ENCODE results near the gene ATG2B.
"Not testable (repeated sequence)": the region's sequence is repeated elsewhere in the genome, so short reads cannot be mapped to it uniquely, and the experiment has no call there.

The ATG2B gene

GRCh38 chr14:96349286-96350075 is 13.7 kb downstream of the ATG2B start:
- no peak for DNase-seq (ENCODE audit: low read depth, low spot score)

GRCh38 chr14:96347957-96348356 is 15.2 kb downstream of the ATG2B start:
- H3K27ac ChIP-seq; H3K36me3 ChIP-seq (ENCODE audit: insufficient read depth, low read length); H3K4me3 ChIP-seq; H3K9ac ChIP-seq (ENCODE audit: insufficient read length); H3K9me3 ChIP-seq (ENCODE audit: low read depth, low read length); DNase-seq (ENCODE audit: low read depth, low spot score): not testable (repeated sequence)

More at GRCh38 chr14:96349286-96350075, 13.7 kb downstream of the ATG2B start:
- Histone ChIP-seq H3K9me3 (ENCODE audit: low read depth, low read length) (no peaks in the 10 kb centered on the region), H3K36me3 (ENCODE audit: insufficient read depth, low read length) (no peaks in the 10 kb centered on the region), H3K9ac (ENCODE audit: insufficient read length) (no peak overlapping the region), H3K27ac (no peak overlapping the region), H3K4me3 (no peak overlapping the region)
- TF ChIP-seq POLR2AphosphoS5 (IDR thresholded peaks at IDR 0.05; ENCODE audit: borderline replicate concordance, low read depth, low read length) (no peak), EZH2 (IDR thresholded peaks at IDR 0.05) (no peak), FOXP2 (optimal IDR thresholded peaks at IDR 0.05; ENCODE audit: control extremely low read depth, extremely low read length, insufficient read depth) (no peak)

GRCh38 chr14:96345669-96346068 is 17.5 kb downstream of the ATG2B start:
- Histone ChIP-seq H3K27ac (no peak overlapping the region), H3K9me3 (ENCODE audit: low read depth, low read length) (no peaks in the 10 kb centered on the region), H3K36me3 (ENCODE audit: insufficient read depth, low read length) (peaks cover 4% of the 10 kb centered on the region; the same call in 1 of the 2 replicates), H3K4me3 (no peak overlapping the region), H3K9ac (ENCODE audit: insufficient read length) (no peak overlapping the region)
- no peak for DNase-seq (ENCODE audit: low read depth, low spot score)
- TF ChIP-seq EZH2 (IDR thresholded peaks at IDR 0.05) (no peak), POLR2AphosphoS5 (IDR thresholded peaks at IDR 0.05; ENCODE audit: borderline replicate concordance, low read depth, low read length) (no peak), FOXP2 (optimal IDR thresholded peaks at IDR 0.05; ENCODE audit: control extremely low read depth, extremely low read length, insufficient read depth) (no peak)

- H3K36me3 ChIP-seq (ENCODE audit: insufficient read depth, low read length), result peaks cover 37% of the 10 kb centered on the region
- H3K9me3 ChIP-seq (ENCODE audit: low read depth, low read length), result no peaks in the 10 kb centered on the region
- TF ChIP-seq FOXP2 (optimal IDR thresholded peaks at IDR 0.05; ENCODE audit: control extremely low read depth, extremely low read length, insufficient read depth) (no peak), EZH2 (IDR thresholded peaks at IDR 0.05) (no peak), POLR2AphosphoS5 (IDR thresholded peaks at IDR 0.05; ENCODE audit: borderline replicate concordance, low read depth, low read length) (no peak)
- H3K4me3 ChIP-seq, result no peak overlapping the region
- no peak overlapping the region for H3K9ac ChIP-seq (ENCODE audit: insufficient read length)
- no peak overlapping the region for H3K27ac ChIP-seq
- DNase-seq (ENCODE audit: low read depth, low spot score), result no peak
Measured at GRCh38 chr14:96341323-96341722, 21.8 kb downstream of the ATG2B start.

GRCh38 chr14:96338551-96338950 is 24.6 kb downstream of the ATG2B start:
- no peak for TF ChIP-seq EZH2 (IDR thresholded peaks at IDR 0.05)
- no peak for TF ChIP-seq POLR2AphosphoS5 (IDR thresholded peaks at IDR 0.05; ENCODE audit: borderline replicate concordance, low read depth, low read length)
- TF ChIP-seq FOXP2 (optimal IDR thresholded peaks at IDR 0.05; ENCODE audit: control extremely low read depth, extremely low read length, insufficient read depth), result no peak
- Histone ChIP-seq H3K27ac (no peak overlapping the region), H3K4me3 (no peak overlapping the region), H3K9ac (ENCODE audit: insufficient read length) (no peak overlapping the region), H3K9me3 (ENCODE audit: low read depth, low read length) (no peaks in the 10 kb centered on the region), H3K36me3 (ENCODE audit: insufficient read depth, low read length) (peaks cover 41% of the 10 kb centered on the region)
- DNase-seq (ENCODE audit: low read depth, low spot score), result no peak

GRCh38 chr14:96324219-96324618 is 38.9 kb downstream of the ATG2B start:
- Histone ChIP-seq H3K27ac (no peak overlapping the region), H3K4me3 (no peak overlapping the region), H3K36me3 (ENCODE audit: insufficient read depth, low read length) (peaks cover 25% of the 10 kb centered on the region), H3K9me3 (ENCODE audit: low read depth, low read length) (no peaks in the 10 kb centered on the region), H3K9ac (ENCODE audit: insufficient read length) (no peak overlapping the region)
- TF ChIP-seq EZH2 (IDR thresholded peaks at IDR 0.05), result no peak
- TF ChIP-seq FOXP2 (optimal IDR thresholded peaks at IDR 0.05; ENCODE audit: control extremely low read depth, extremely low read length, insufficient read depth), result no peak
- TF ChIP-seq POLR2AphosphoS5 (IDR thresholded peaks at IDR 0.05; ENCODE audit: borderline replicate concordance, low read depth, low read length), result no peak
- no peak for DNase-seq (ENCODE audit: low read depth, low spot score)

- DNase-seq (ENCODE audit: low read depth, low spot score), result no peak
- H3K36me3 ChIP-seq (ENCODE audit: insufficient read depth, low read length), result peaks cover 31% of the 10 kb centered on the region
- H3K4me3 ChIP-seq, result no peak overlapping the region
- H3K9ac ChIP-seq (ENCODE audit: insufficient read length), result no peak overlapping the region
- H3K9me3 ChIP-seq (ENCODE audit: low read depth, low read length), result no peaks in the 10 kb centered on the region
- no peak for TF ChIP-seq POLR2AphosphoS5 (IDR thresholded peaks at IDR 0.05; ENCODE audit: borderline replicate concordance, low read depth, low read length)
- TF ChIP-seq EZH2 (IDR thresholded peaks at IDR 0.05), result no peak
- TF ChIP-seq FOXP2 (optimal IDR thresholded peaks at IDR 0.05; ENCODE audit: control extremely low read depth, extremely low read length, insufficient read depth), result no peak
- H3K27ac ChIP-seq, result no peak overlapping the region
Measured at GRCh38 chr14:96320605-96321004, 42.5 kb downstream of the ATG2B start.

- Histone ChIP-seq H3K27ac (no peak overlapping the region), H3K9ac (ENCODE audit: insufficient read length) (no peak overlapping the region), H3K4me3 (no peak overlapping the region), H3K36me3 (ENCODE audit: insufficient read depth, low read length) (peaks cover 35% of the 10 kb centered on the region), H3K9me3 (ENCODE audit: low read depth, low read length) (no peaks in the 10 kb centered on the region)
- DNase-seq (ENCODE audit: low read depth, low spot score), result no peak
- TF ChIP-seq FOXP2 (optimal IDR thresholded peaks at IDR 0.05; ENCODE audit: control extremely low read depth, extremely low read length, insufficient read depth), result no peak
- TF ChIP-seq EZH2 (IDR thresholded peaks at IDR 0.05), result no peak
- TF ChIP-seq POLR2AphosphoS5 (IDR thresholded peaks at IDR 0.05; ENCODE audit: borderline replicate concordance, low read depth, low read length), result no peak
Measured at GRCh38 chr14:96318836-96319235, 44.3 kb downstream of the ATG2B start.

- Histone ChIP-seq H3K36me3 (ENCODE audit: insufficient read depth, low read length) (peaks cover 41% of the 10 kb centered on the region), H3K4me3 (no peak overlapping the region), H3K9ac (ENCODE audit: insufficient read length) (no peak overlapping the region), H3K9me3 (ENCODE audit: low read depth, low read length) (no peaks in the 10 kb centered on the region), H3K27ac (no peak overlapping the region)
- no peak for DNase-seq (ENCODE audit: low read depth, low spot score)
- TF ChIP-seq POLR2AphosphoS5 (IDR thresholded peaks at IDR 0.05; ENCODE audit: borderline replicate concordance, low read depth, low read length) (no peak), FOXP2 (optimal IDR thresholded peaks at IDR 0.05; ENCODE audit: control extremely low read depth, extremely low read length, insufficient read depth) (no peak), EZH2 (IDR thresholded peaks at IDR 0.05) (no peak)
Measured at GRCh38 chr14:96316087-96316486, 47.1 kb downstream of the ATG2B start.
